SK-N-SH (cell line): Measurements from ENCODE around the gene SUN2. TPM values are rescaled to one million over a fixed set of nuclear protein-coding genes. Genes with fewer than 3 reads are reported as not detected.

Experiments used
- CTCF ChIA-PET: fragments of 300-600, 350-600 bp; formaldehyde crosslinking; extraction: SDS; loops from one replicate; lab custom pipeline; 2021; lab: Yijun Ruan, JAX
- POLR2A ChIA-PET: fragments of 350-600 bp; sonication (Branson Sonifier 250); formaldehyde crosslinking; extraction: SDS; loops from one replicate; lab custom pipeline; 2020; ENCODE audit warnings: antibody characterized with exemption, inconsistent platforms; lab: Yijun Ruan, JAX
- DNase-seq: peaks from one replicate; pipeline ENCODE4 v3.0.0; 2012
- H2AFZ ChIP-seq: fragments of 200-600 bp; sonication (generic); 2 replicates; pipeline ENCODE4 v1.8.1; 2016; ENCODE audit warnings: antibody characterized with exemption, mild to moderate bottlenecking, low read depth
- H3F3A ChIP-seq: fragments of 200-600 bp; sonication (generic); replicated peaks from 2 replicates; pipeline ENCODE3; 2016; ENCODE audit warnings: antibody characterized with exemption, mild to moderate bottlenecking; ENCODE audit not compliant: insufficient read depth
- H3K27ac ChIP-seq, 2 experiments: fragments of 200-500 bp in 1 of 2; fragments of 200-600 bp in 1 of 2; sonication (Bioruptor generic) in 1 of 2; sonication (generic), shearing (Covaris generic) in 1 of 2; 2 replicates each; pipeline versions ENCODE4 v1.5.1 to v1.6.1; 2014 to 2016; ENCODE audit warnings: low read depth in 2 of 2, inconsistent platforms in 1 of 2, low read length in 1 of 2, mild to moderate bottlenecking in 1 of 2, mixed read lengths in 1 of 2
- H3K27me3 ChIP-seq: fragments of 200-600 bp; sonication (generic), shearing (Covaris generic); 2 replicates; pipeline ENCODE4 v1.6.1; 2016; ENCODE audit warnings: mixed run types; ENCODE audit not compliant: insufficient read depth
- H3K36me3 ChIP-seq, 2 experiments: fragments of 200-500 bp in 1 of 2; fragments of 200-600 bp in 1 of 2; sonication (Bioruptor generic) in 1 of 2; sonication (generic) in 1 of 2; replicated peaks in 1 of 2; 2 replicates each; pipeline versions ENCODE3 to v1.5.1; 2014 to 2016; ENCODE audit warnings: low read length in 1 of 2, mild to moderate bottlenecking in 1 of 2; ENCODE audit not compliant: insufficient read depth in 2 of 2, control insufficient read depth in 1 of 2
- H3K4me1 ChIP-seq, 2 experiments: fragments of 200-500 bp in 1 of 2; fragments of 200-600 bp in 1 of 2; sonication (Bioruptor generic) in 1 of 2; sonication (generic), shearing (Covaris generic) in 1 of 2; 2 replicates each; pipeline versions ENCODE4 v1.5.1 to v1.6.1; 2014 to 2016; ENCODE audit warnings: low read depth in 1 of 2, low read length in 1 of 2, mixed run types in 1 of 2; ENCODE audit not compliant: insufficient read depth in 2 of 2, control insufficient read depth in 1 of 2
- H3K4me2 ChIP-seq: fragments of 200-600 bp; sonication (generic), shearing (Covaris generic); 2 replicates; pipeline ENCODE4 v1.6.1; 2017; ENCODE audit warnings: mixed run types
- H3K4me3 ChIP-seq, 2 experiments: fragments of 200-500 bp in 1 of 2; fragments of 200-600 bp in 1 of 2; sonication (Bioruptor generic) in 1 of 2; sonication (generic), shearing (Covaris generic) in 1 of 2; 2 replicates each; pipeline versions ENCODE4 v1.5.1 to v1.8.1; 2014 to 2016; ENCODE audit warnings: low read depth in 2 of 2, inconsistent platforms in 1 of 2, low read length in 1 of 2, mild to moderate bottlenecking in 1 of 2, mixed read lengths in 1 of 2, moderate library complexity in 1 of 2
- H3K79me2 ChIP-seq: fragments of 200-600 bp; sonication (generic); 2 replicates; pipeline ENCODE4 v1.8.1; 2017; ENCODE audit warnings: mild to moderate bottlenecking; ENCODE audit not compliant: insufficient read depth
- H3K9ac ChIP-seq: fragments of 200-600 bp; sonication (generic); 2 replicates; pipeline ENCODE4 v1.6.1; 2017; ENCODE audit warnings: mixed run types
- H3K9me2 ChIP-seq: fragments of 200-600 bp; sonication (generic); 2 replicates; pipeline ENCODE4 v1.6.1; 2017; ENCODE audit warnings: mixed run types
- H3K9me3 ChIP-seq: fragments of 200-600 bp; sonication (generic); 2 replicates; pipeline ENCODE4 v1.6.1; 2017; ENCODE audit warnings: mixed run types, mild to moderate bottlenecking, moderate library complexity
- H4K20me1 ChIP-seq: fragments of 200-600 bp; sonication (generic); 2 replicates; pipeline ENCODE4 v1.6.1; 2017; ENCODE audit warnings: mild to moderate bottlenecking, mixed run types; ENCODE audit not compliant: insufficient read depth
- CHD2 ChIP-seq: fragments of 150-350 bp; IDR thresholded peaks from 2 replicates; pipeline ENCODE4 v1.6.1; 2018; ENCODE audit warnings: low read length; ENCODE audit not compliant: partially characterized antibody
- ELF1 ChIP-seq: IDR thresholded peaks from 2 replicates; pipeline ENCODE4 v1.4.0; 2012
- EP300 ChIP-seq, 2 experiments: IDR thresholded peaks; 2 replicates each; pipeline versions ENCODE4 v1.4.0 to v1.6.1; 2012; ENCODE audit warnings: borderline replicate concordance in 1 of 2, low read depth in 1 of 2, low read length in 1 of 2
- FOXJ3 ChIP-seq: sonication (generic); formaldehyde crosslinking; IDR thresholded peaks from 2 replicates; pipeline ENCODE4 v1.5.1; 2020; ENCODE audit warnings: mild to moderate bottlenecking, missing genetic modification reagents
- FOXM1 ChIP-seq: IDR thresholded peaks from 2 replicates; pipeline ENCODE4 v1.4.0; 2012; ENCODE audit warnings: low read depth, mild to moderate bottlenecking
- GATA2 ChIP-seq: sonication (generic); formaldehyde crosslinking; IDR thresholded peaks from 2 replicates; pipeline ENCODE4 v1.5.0; 2020; ENCODE audit warnings: mild to moderate bottlenecking, missing genetic modification reagents
- JUND ChIP-seq: IDR thresholded peaks from 2 replicates; pipeline ENCODE4 v1.4.0; 2012
- MAX ChIP-seq: IDR thresholded peaks from 2 replicates; pipeline ENCODE4 v1.4.0; 2012; ENCODE audit warnings: low read depth
- MXI1 ChIP-seq: IDR thresholded peaks from 2 replicates; pipeline ENCODE4 v1.6.1; 2012; ENCODE audit warnings: mild to moderate bottlenecking, low read depth, low read length, improper control_type of control experiment
- POLR2AphosphoS5 ChIP-seq: IDR thresholded peaks from 2 replicates; pipeline ENCODE4 v1.6.1; 2012; ENCODE audit warnings: low read depth, low read length
- REST ChIP-seq: IDR thresholded peaks from 2 replicates; pipeline ENCODE4 v1.6.1; 2012; ENCODE audit warnings: mild to moderate bottlenecking, low read depth, low read length, moderate library complexity
- RFX5 ChIP-seq: IDR thresholded peaks from 2 replicates; pipeline ENCODE4 v1.6.1; 2012; ENCODE audit warnings: mild to moderate bottlenecking, improper control_type of control experiment, low read length
- SIN3A ChIP-seq: IDR thresholded peaks from 2 replicates; pipeline ENCODE4 v1.6.1; 2012; ENCODE audit warnings: low read depth, mild to moderate bottlenecking, low read length, moderate library complexity, borderline replicate concordance
- SMC3 ChIP-seq: IDR thresholded peaks from 2 replicates; pipeline ENCODE4 v1.6.1; 2012; ENCODE audit warnings: low read depth, low read length, improper control_type of control experiment
- TAF1 ChIP-seq: IDR thresholded peaks from 2 replicates; pipeline ENCODE4 v1.6.1; 2012; ENCODE audit warnings: low read depth, mild to moderate bottlenecking, low read length, moderate library complexity, borderline replicate concordance
- TCF12 ChIP-seq: IDR thresholded peaks from 2 replicates; pipeline ENCODE4 v1.4.0; 2012
- TEAD4 ChIP-seq: IDR thresholded peaks from 2 replicates; pipeline ENCODE4 v1.4.0; 2012; ENCODE audit warnings: mild to moderate bottlenecking, borderline replicate concordance; ENCODE audit not compliant: insufficient read depth
- YY1 ChIP-seq: IDR thresholded peaks from 2 replicates; pipeline ENCODE4 v1.4.0; 2012; ENCODE audit warnings: low read depth, mild to moderate bottlenecking
- WGBS: methylation state at CpG from one replicate; pipeline ENCODE4 v1.1.6; 2017; ENCODE audit warnings: low lambda C conversion rate; 5-methylcytosine and 5-hydroxymethylcytosine counted together
- polyA plus RNA-seq, 3 experiments: library from polyadenylated mRNA; depleted of rRNA; stranded (reverse); fragments of >200 nt; gene quantifications; 2 replicates each; pipeline ENCODE4 v1.2.3, GENCODE V29; 2012
- TF ChIP-seq, protein P1 (sequence below): fragments of 150-350 bp; IDR thresholded peaks from 2 replicates; pipeline ENCODE4 v1.6.1; 2017; ENCODE audit warnings: antibody characterized with exemption, low read length, low read depth, borderline replicate concordance
- TF ChIP-seq, protein P2 (sequence below): fragments of 150-350 bp; IDR thresholded peaks from 2 replicates; pipeline ENCODE4 v1.6.1; 2016; ENCODE audit warnings: mild to moderate bottlenecking, low read depth, low read length
- TF ChIP-seq, protein P3 (sequence below): IDR thresholded peaks from 2 replicates; pipeline ENCODE4; 2012

Gene SUN2
- polyA plus RNA-seq, 1 of the 3 experiments (the other 2 are of a cell fraction) = 10.2 TPM

GRCh38 chr22:38751066-38751421 lies 4.8 kb downstream of the SUN2 start:
- H2AFZ ChIP-seq = no peak overlapping the region
- H3K27ac ChIP-seq = peak overlapping the region in 1 of 2 experiments; percentile 28; a peak in 1 of 4 replicates
- no peaks in the 10 kb centered on the region for H3K36me3 ChIP-seq
- H3K4me1 ChIP-seq = peaks cover 0 to 17% of the 10 kb centered on the region in 2 experiments; a peak in 1 of 4 replicates
- WGBS = no CpG with 5 or more reads among the region's 12 CpGs
- H3K9me2 ChIP-seq = no peaks in the 10 kb centered on the region
- TF ChIP-seq RFX5 (no peak), CHD2 (no peak)
- TF ChIP-seq, protein P1, sequence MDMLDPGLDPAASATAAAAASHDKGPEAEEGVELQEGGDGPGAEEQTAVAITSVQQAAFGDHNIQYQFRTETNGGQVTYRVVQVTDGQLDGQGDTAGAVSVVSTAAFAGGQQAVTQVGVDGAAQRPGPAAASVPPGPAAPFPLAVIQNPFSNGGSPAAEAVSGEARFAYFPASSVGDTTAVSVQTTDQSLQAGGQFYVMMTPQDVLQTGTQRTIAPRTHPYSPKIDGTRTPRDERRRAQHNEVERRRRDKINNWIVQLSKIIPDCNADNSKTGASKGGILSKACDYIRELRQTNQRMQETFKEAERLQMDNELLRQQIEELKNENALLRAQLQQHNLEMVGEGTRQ = no peak
- ChIA-PET CTCF (interaction anchor here (1.5 kb wide), 1 partner anchor 16 kb away, joined by 3 read pairs; no protein-coding TSS in a partner anchor), POLR2A (no interaction called here)
- no peak overlapping the region for H3K9ac ChIP-seq
- H3K4me2 ChIP-seq = no peak overlapping the region
- no peak for DNase-seq
- peaks cover 9% of the 10 kb centered on the region for H3K79me2 ChIP-seq
- no peaks in the 10 kb centered on the region for H3F3A ChIP-seq
- H3K4me3 ChIP-seq = no peak overlapping the region
- no peaks in the 10 kb centered on the region for H3K9me3 ChIP-seq
- H4K20me1 ChIP-seq = no peaks in the 10 kb centered on the region
- no peaks in the 10 kb centered on the region for H3K27me3 ChIP-seq

GRCh38 chr22:38750638-38751037 lies 5.2 kb downstream of the SUN2 start:
- H3K27ac ChIP-seq = no peak overlapping the region; a peak in 1 of 4 replicates
- no peak overlapping the region for H3K4me3 ChIP-seq
- no peaks in the 10 kb centered on the region for H3F3A ChIP-seq
- no peaks in the 10 kb centered on the region for H3K9me2 ChIP-seq
- H2AFZ ChIP-seq = no peak overlapping the region
- no peak overlapping the region for H3K9ac ChIP-seq
- 100% methylated on average over 4 of the region's 17 CpGs for WGBS
- peaks cover 9% of the 10 kb centered on the region for H3K79me2 ChIP-seq
- H3K36me3 ChIP-seq = no peaks in the 10 kb centered on the region
- TF ChIP-seq POLR2AphosphoS5 = no peak
- no peak for TF ChIP-seq MAX
- TF ChIP-seq REST = no peak
- TF ChIP-seq SIN3A = no peak
- TF ChIP-seq ELF1 = no peak
- TF ChIP-seq JUND = no peak
- TF ChIP-seq TAF1 = no peak
- no peak for TF ChIP-seq TCF12
- TF ChIP-seq, protein P2, sequence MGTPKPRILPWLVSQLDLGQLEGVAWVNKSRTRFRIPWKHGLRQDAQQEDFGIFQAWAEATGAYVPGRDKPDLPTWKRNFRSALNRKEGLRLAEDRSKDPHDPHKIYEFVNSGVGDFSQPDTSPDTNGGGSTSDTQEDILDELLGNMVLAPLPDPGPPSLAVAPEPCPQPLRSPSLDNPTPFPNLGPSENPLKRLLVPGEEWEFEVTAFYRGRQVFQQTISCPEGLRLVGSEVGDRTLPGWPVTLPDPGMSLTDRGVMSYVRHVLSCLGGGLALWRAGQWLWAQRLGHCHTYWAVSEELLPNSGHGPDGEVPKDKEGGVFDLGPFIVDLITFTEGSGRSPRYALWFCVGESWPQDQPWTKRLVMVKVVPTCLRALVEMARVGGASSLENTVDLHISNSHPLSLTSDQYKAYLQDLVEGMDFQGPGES = no peak
- TF ChIP-seq TEAD4 = no peak
- TF ChIP-seq, protein P1 = no peak
- no peak for TF ChIP-seq FOXJ3 (CRISPR knock-in tag)
- TF ChIP-seq SMC3 = no peak
- no peak for TF ChIP-seq FOXM1
- TF ChIP-seq, protein P3, sequence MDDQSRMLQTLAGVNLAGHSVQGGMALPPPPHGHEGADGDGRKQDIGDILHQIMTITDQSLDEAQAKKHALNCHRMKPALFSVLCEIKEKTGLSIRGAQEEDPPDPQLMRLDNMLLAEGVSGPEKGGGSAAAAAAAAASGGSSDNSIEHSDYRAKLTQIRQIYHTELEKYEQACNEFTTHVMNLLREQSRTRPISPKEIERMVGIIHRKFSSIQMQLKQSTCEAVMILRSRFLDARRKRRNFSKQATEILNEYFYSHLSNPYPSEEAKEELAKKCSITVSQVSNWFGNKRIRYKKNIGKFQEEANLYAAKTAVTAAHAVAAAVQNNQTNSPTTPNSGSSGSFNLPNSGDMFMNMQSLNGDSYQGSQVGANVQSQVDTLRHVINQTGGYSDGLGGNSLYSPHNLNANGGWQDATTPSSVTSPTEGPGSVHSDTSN = no peak
- no peak for TF ChIP-seq MXI1
- TF ChIP-seq EP300 (IDR thresholded peaks at IDR 0.05; ENCODE audit: borderline replicate concordance in 1 of 2, low read depth in 1 of 2, low read length in 1 of 2) = no peak
- no peak for TF ChIP-seq YY1
- no peak for TF ChIP-seq GATA2
- TF ChIP-seq, all 33 proteins: peak for 0
- Histone ChIP-seq H3K4me1 (peaks cover 0 to 17% of the 10 kb centered on the region in 2 experiments; a peak in 1 of 4 replicates), H3K27me3 (no peaks in the 10 kb centered on the region), H4K20me1 (no peaks in the 10 kb centered on the region), H3K9me3 (no peaks in the 10 kb centered on the region), H3K4me2 (no peak overlapping the region)
- ChIA-PET CTCF (interaction anchor here (1.5 kb wide), 1 partner anchor 16 kb away, joined by 3 read pairs; no protein-coding TSS in a partner anchor), POLR2A (interaction anchor here (0.7 kb wide), 1 partner anchor 41 kb away, joined by 3 read pairs; no protein-coding TSS in a partner anchor)
- no peak for DNase-seq
